Activated CD4-positive, alpha-beta T cell treated with anti-CD3 and anti-CD28 coated beads, Interleukin-10, Interleukin-2, amounts not matched to agents 100 ng/mL and 50 ng/mL, durations not matched to agents 16 hours and 8 hours (primary cell): ENCODE measurements around the gene ISCA1.

Experiments
- DNase-seq: peaks from one replicate; pipeline ENCODE4 v3.0.0-alpha.2; 2020

Gene ISCA1

GRCh38 chr9:86217076-86217755 is 65.1 kb downstream of the ISCA1 start:
- no peak for DNase-seq
